Coronary artery (tissue), 2 donors: ENCODE data around the gene TAGLN2.

Experiments used
- DNase-seq: peaks from one replicate; pipeline ENCODE4 v3.0.0-alpha.2; 2017; ENCODE audit warnings: low spot score
- H3K27ac ChIP-seq, 2 donors: fragments of 200-600 bp; sonication (generic); one replicate each; pipeline ENCODE4 v1.5.1; 2016 to 2019
- H3K4me3 ChIP-seq: fragments of 200-600 bp; sonication (generic); 2 replicates; pipeline ENCODE4 v1.5.1; 2016; ENCODE audit warnings: mild to moderate bottlenecking, moderate library complexity
- CTCF ChIP-seq: fragments of 200-600 bp; sonication (generic); IDR thresholded peaks from one replicate; pipeline ENCODE4 v1.5.1; 2019; ENCODE audit warnings: antibody characterized with exemption

TAGLN2 gene

GRCh38 chr1:159939678-159940002 lies 14.3 kb upstream of the TAGLN2 start:
- no peak for DNase-seq
- TF ChIP-seq CTCF, result no peak
- no peak overlapping the region for H3K4me3 ChIP-seq
- H3K27ac ChIP-seq, result no peak overlapping the region

GRCh38 chr1:159938905-159939677 lies 13.8 kb upstream of the TAGLN2 start:
- TF ChIP-seq CTCF, result no peak
- Histone ChIP-seq H3K27ac (no peak overlapping the region), H3K4me3 (no peak overlapping the region)
- no peak for DNase-seq

- TF ChIP-seq CTCF, result no peak
- DNase-seq, result no peak
- Histone ChIP-seq H3K4me3 (no peak overlapping the region), H3K27ac (no peak overlapping the region)
These were observed 13.0 kb upstream of the TAGLN2 start for GRCh38 chr1:159938211-159938852.

- Histone ChIP-seq H3K27ac (no peak overlapping the region), H3K4me3 (no peak overlapping the region)
- no peak for DNase-seq
- no peak for TF ChIP-seq CTCF
These were observed 11.9 kb upstream of the TAGLN2 start for GRCh38 chr1:159937054-159937750.

GRCh38 chr1:159936273-159936904 lies 11.1 kb upstream of the TAGLN2 start:
- TF ChIP-seq CTCF, result peak; percentile 97
- DNase-seq, result no peak
- Histone ChIP-seq H3K4me3 (no peak overlapping the region), H3K27ac (no peak overlapping the region)

GRCh38 chr1:159935719-159936272 lies 10.5 kb upstream of the TAGLN2 start:
- H3K27ac ChIP-seq, result no peak overlapping the region
- no peak for DNase-seq
- no peak for TF ChIP-seq CTCF
- H3K4me3 ChIP-seq, result no peak overlapping the region
